GM12878 (cell line): ENCODE measurements around the gene NCAM1. TPM values are rescaled to one million over a fixed set of nuclear protein-coding genes. Genes with fewer than 3 reads are reported as not detected.

Experiments used
- ATAC-seq: fragments of 200-7000 bp; cut with Tn5 transposase; 3 replicates; pipeline ENCODE4 v1.9.1; 2020; ENCODE audit warnings: mild to moderate bottlenecking, moderate library complexity
- BruUV-seq: library from RNA; stranded (reverse); fragments of 400-500 nt; replicated peaks from 2 replicates; lab custom pipeline; 2021; lab: Mats Ljungman, UMichigan
- CTCF ChIA-PET: fragments of 300-600 bp; sonication (Branson Sonifier 250); formaldehyde crosslinking; extraction: SDS; loops from one replicate; lab custom pipeline; 2021; ENCODE audit warnings: inconsistent platforms; lab: Yijun Ruan, JAX
- POLR2A ChIA-PET: fragments of 350-600 bp; formaldehyde crosslinking; extraction: SDS; loops from one replicate; lab custom pipeline; 2021; ENCODE audit warnings: inconsistent platforms; lab: Charles Lee
- RAD21 ChIA-PET: fragments of 300-600 bp; sonication (Branson Sonifier 250); formaldehyde crosslinking; loops from one replicate; lab custom pipeline; 2023; ENCODE audit warnings: antibody characterized with exemption; ENCODE audit not compliant: unreplicated experiment; lab: Charles Lee
- SMC1A ChIA-PET: fragments of 300-600 bp; sonication (Branson Sonifier 250); formaldehyde crosslinking; loops from one replicate; lab custom pipeline; 2023; ENCODE audit not compliant: unreplicated experiment, uncharacterized antibody; lab: Charles Lee
- DNase-seq: peaks from one replicate; pipeline ENCODE4 v3.0.0-alpha.2; 2011; ENCODE audit warnings: low read depth, low spot score
- FAIRE-seq: peaks from 3 replicates; lab custom pipeline; 2011; peaks lifted over from hg19 to GRCh38; lab: Jason Lieb, UNC
- H2AFZ ChIP-seq: 2 replicates; pipeline ENCODE4 v1.6.0; 2011; ENCODE audit warnings: low read depth, low read length, control low read depth; ENCODE audit not compliant: control insufficient read depth
- H3K27ac ChIP-seq: 2 replicates; pipeline ENCODE4 v1.5.1; 2011; ENCODE audit warnings: control low read depth; ENCODE audit not compliant: control insufficient read depth, insufficient read depth
- H3K27me3 ChIP-seq, 2 experiments: replicated peaks in 1 of 2; 2 replicates each; pipeline versions ENCODE4 v1.6.0 to v1.6.1; 2011; ENCODE audit warnings: low read length in 1 of 2; ENCODE audit not compliant: control insufficient read depth in 2 of 2, insufficient read depth in 2 of 2
- H3K36me3 ChIP-seq, 2 experiments: 2 replicates each; pipeline ENCODE4 v1.5.1; 2011; ENCODE audit warnings: low read length in 1 of 2; ENCODE audit not compliant: control insufficient read depth in 2 of 2, insufficient read depth in 2 of 2
- H3K4me1 ChIP-seq: 2 replicates; pipeline ENCODE4 v1.6.1; 2011; ENCODE audit warnings: mild to moderate bottlenecking, low read length, moderate library complexity, mixed read lengths; ENCODE audit not compliant: control insufficient read depth, insufficient read depth
- H3K4me2 ChIP-seq: 2 replicates; pipeline ENCODE4 v1.6.0; 2011; ENCODE audit warnings: control low read depth; ENCODE audit not compliant: control insufficient read depth, insufficient read depth
- H3K4me3 ChIP-seq: fragments of 200-600 bp; sonication (generic); 2 replicates; pipeline ENCODE4 v1.5.1; 2016
- H3K79me2 ChIP-seq: 2 replicates; pipeline ENCODE4 v1.6.0; 2011; ENCODE audit warnings: low read length; ENCODE audit not compliant: control insufficient read depth, insufficient read depth
- H3K9ac ChIP-seq: 2 replicates; pipeline ENCODE4 v1.8.0; 2011; ENCODE audit warnings: low read length, control low read depth, mixed read lengths; ENCODE audit not compliant: control insufficient read depth, insufficient read depth
- H3K9me3 ChIP-seq: replicated peaks from 3 replicates; pipeline ENCODE4 v1.5.1; 2011; ENCODE audit warnings: mild to moderate bottlenecking, low read length; ENCODE audit not compliant: control insufficient read depth, insufficient read depth
- H4K20me1 ChIP-seq: 2 replicates; pipeline ENCODE4 v1.6.0; 2011; ENCODE audit not compliant: control insufficient read depth, insufficient read depth
- HDAC6 ChIP-seq: fragments of 200-600 bp; sonication (generic); IDR thresholded peaks from one replicate; pipeline ENCODE4 v1.8.0; 2017; ENCODE audit warnings: antibody characterized with exemption; ENCODE audit not compliant: unreplicated experiment
- WGBS: methylation state at CpG from one replicate; pipeline ENCODE4 v1.1.6; 2016; ENCODE audit warnings: low lambda C conversion rate; ENCODE audit not compliant: insufficient replicate concordance, insufficient coverage; ENCODE audit errors: missing lambda C conversion rate; 5-methylcytosine and 5-hydroxymethylcytosine counted together
- in situ Hi-C: fragments of 300-500 bp; cut with MboI; formaldehyde crosslinking; loops from 9 replicates; pipeline ENCODE4 v1.14.3; 2018; ENCODE audit warnings: mixed read lengths
- intact Hi-C: fragments of 100-400 bp; cut with micrococcal nuclease; formaldehyde crosslinking; loops from one replicate; pipeline ENCODE4 v1.14.2; 2022; ENCODE audit not compliant: unreplicated experiment
- polyA plus RNA-seq, 11 experiments: library from polyadenylated mRNA; depleted of rRNA in 4 of 11; unstranded in 6 of 11; stranded (reverse) in 5 of 11; fragments of >200 nt; fragmentation: Nextera tagmentation in 4 of 11; fragmentation: Illumina TruSeq in 1 of 11; extraction: Ambion mirVana in 4 of 11; extraction: Trizol in 1 of 11; gene quantifications; 1 replicate in 1 of 11; 2 replicates in 10 of 11; pipeline versions ENCODE4 v1.2.1 to v1.2.3, GENCODE V29; 2011 to 2016; ENCODE audit warnings: inconsistent platforms in 2 of 11, missing spikeins in 2 of 11, low read depth in 1 of 11
- total RNA-seq, 4 experiments: library from RNA; depleted of rRNA in 3 of 4; stranded (reverse); fragments of >200 nt in 3 of 4; fragmentation: Illumina TruSeq in 1 of 4; extraction: Trizol in 1 of 4; gene quantifications; 2 replicates each; pipeline versions ENCODE4 v1.2.1 to v1.2.3, GENCODE V29; 2013 to 2021
- TF ChIP-seq, protein P1 (sequence below): fragments of 450-650 bp; formaldehyde crosslinking; IDR thresholded peaks from 2 replicates; pipeline ENCODE4 v1.4.0; 2020; ENCODE audit warnings: mild to moderate bottlenecking, moderate library complexity

NCAM1 gene
- total and polyA plus RNA-seq, 10 of the 15 experiments (the other 5 are each of a cell fraction or from before 2014, with no cell fraction given), result 0.10 to 0.23 (median 0.11) TPM; not detected in 7

GRCh38 chr11:113001709-113002108, 40.5 kb downstream of the NCAM1 start (continued):
- TF ChIP-seq, protein P1, sequence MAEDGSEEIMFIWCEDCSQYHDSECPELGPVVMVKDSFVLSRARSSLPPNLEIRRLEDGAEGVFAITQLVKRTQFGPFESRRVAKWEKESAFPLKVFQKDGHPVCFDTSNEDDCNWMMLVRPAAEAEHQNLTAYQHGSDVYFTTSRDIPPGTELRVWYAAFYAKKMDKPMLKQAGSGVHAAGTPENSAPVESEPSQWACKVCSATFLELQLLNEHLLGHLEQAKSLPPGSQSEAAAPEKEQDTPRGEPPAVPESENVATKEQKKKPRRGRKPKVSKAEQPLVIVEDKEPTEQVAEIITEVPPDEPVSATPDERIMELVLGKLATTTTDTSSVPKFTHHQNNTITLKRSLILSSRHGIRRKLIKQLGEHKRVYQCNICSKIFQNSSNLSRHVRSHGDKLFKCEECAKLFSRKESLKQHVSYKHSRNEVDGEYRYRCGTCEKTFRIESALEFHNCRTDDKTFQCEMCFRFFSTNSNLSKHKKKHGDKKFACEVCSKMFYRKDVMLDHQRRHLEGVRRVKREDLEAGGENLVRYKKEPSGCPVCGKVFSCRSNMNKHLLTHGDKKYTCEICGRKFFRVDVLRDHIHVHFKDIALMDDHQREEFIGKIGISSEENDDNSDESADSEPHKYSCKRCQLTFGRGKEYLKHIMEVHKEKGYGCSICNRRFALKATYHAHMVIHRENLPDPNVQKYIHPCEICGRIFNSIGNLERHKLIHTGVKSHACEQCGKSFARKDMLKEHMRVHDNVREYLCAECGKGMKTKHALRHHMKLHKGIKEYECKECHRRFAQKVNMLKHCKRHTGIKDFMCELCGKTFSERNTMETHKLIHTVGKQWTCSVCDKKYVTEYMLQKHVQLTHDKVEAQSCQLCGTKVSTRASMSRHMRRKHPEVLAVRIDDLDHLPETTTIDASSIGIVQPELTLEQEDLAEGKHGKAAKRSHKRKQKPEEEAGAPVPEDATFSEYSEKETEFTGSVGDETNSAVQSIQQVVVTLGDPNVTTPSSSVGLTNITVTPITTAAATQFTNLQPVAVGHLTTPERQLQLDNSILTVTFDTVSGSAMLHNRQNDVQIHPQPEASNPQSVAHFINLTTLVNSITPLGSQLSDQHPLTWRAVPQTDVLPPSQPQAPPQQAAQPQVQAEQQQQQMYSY (CRISPR knock-in tag), result no peak

DNA sequence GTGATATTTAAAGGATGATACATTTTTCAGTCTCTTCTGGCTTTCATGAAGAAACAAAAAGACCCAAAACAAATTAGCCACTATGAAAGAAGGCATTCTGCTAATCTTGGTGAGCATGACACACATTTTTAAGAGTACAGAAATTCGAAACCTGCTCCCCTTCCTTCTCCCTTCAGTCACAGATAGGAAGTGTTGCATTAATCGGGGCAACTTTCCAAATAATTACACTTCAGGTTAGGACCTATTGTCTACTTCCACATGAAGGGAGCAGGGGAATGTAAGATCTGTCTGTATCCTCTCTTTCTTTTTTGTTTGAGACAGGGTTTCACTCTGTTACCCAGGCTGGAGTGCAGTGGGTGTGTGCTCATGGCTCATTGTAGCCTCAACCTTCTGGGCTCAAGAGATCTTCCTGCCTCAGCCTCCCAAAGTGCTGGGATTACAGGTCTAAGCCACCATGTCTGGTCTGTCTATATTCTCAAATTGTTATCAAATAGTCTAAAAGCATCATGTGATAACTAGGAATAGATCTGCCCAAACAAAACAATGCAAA, 45.8 kb downstream of the NCAM1 start:
- ChIA-PET SMC1A (interaction anchor here (0.6 kb wide), 1 partner anchor 110 kb away, joined by 3 read pairs; no protein-coding TSS in a partner anchor), RAD21 (no interaction called here), POLR2A (no interaction called here), CTCF (no interaction called here)
- no peak for DNase-seq
- H3K79me2 ChIP-seq, result no peaks in the 10 kb centered on the region
- no peak for ATAC-seq
- H3K4me2 ChIP-seq, result no peak overlapping the region
- no peaks in the 10 kb centered on the region for H3K36me3 ChIP-seq
- no peak overlapping the region for H3K4me3 ChIP-seq
- no TSS peak for BruUV-seq
- H4K20me1 ChIP-seq, result no peaks in the 10 kb centered on the region
- no peaks in the 10 kb centered on the region for H3K4me1 ChIP-seq
- no peak overlapping the region for H2AFZ ChIP-seq
- 0 out of 4 replicates have a peak, but pooled peaks cover 0 to 4% of the 10 kb centered on the region in 2 experiments for H3K27me3 ChIP-seq
- H3K9me3 ChIP-seq, result no peaks in the 10 kb centered on the region
- intact Hi-C loops, result no loop called here
- no peak overlapping the region for H3K9ac ChIP-seq
- no peak for FAIRE-seq
- no peak for TF ChIP-seq HDAC6
- in situ Hi-C loops, result no loop called here
- WGBS, result 18% methylated on average over 2 of the region's 2 CpGs
- no peak overlapping the region for H3K27ac ChIP-seq
